HepG2 (cell line): Measurements from ENCODE around the gene HPCAL1.

Experiments used
- REST ChIP-seq, 2 experiments: IDR thresholded peaks; 2 replicates each; pipeline ENCODE4 v1.6.1; 2011 to 2012; ENCODE audit warnings: low read length in 2 of 2, borderline replicate concordance in 1 of 2, low read depth in 1 of 2, mild to moderate bottlenecking in 1 of 2, moderate library complexity in 1 of 2
- SMAD1 ChIP-seq: sonication (generic); formaldehyde crosslinking; IDR thresholded peaks from 2 replicates; pipeline ENCODE4 v1.4.0; 2020; ENCODE audit warnings: missing genetic modification reagents, low read depth, mild to moderate bottlenecking, borderline replicate concordance

GRCh38 chr2:10267036-10267435, 35.7 kb upstream of the HPCAL1 start:
- TF ChIP-seq SMAD1 (CRISPR knock-in tag): no peak
- TF ChIP-seq REST (IDR thresholded peaks at IDR 0.05; ENCODE audit: borderline replicate concordance in 1 of 2, low read depth in 1 of 2, low read length in 2 of 2): no peak
